GM19324 (cell line): ENCODE measurements around the gene ITPKC.
A peak's percentile ranks its signal among the peaks of the same experiment; 100 is the strongest.

Source experiments
- ATAC-seq: cut with Tn5 transposase; IDR thresholded peaks from one replicate; pipeline ENCODE4 v1.9.1; 2021; ENCODE audit warnings: mild to moderate bottlenecking, moderate library complexity; ENCODE audit not compliant: unreplicated experiment, low FRiP score

Gene ITPKC

DNA sequence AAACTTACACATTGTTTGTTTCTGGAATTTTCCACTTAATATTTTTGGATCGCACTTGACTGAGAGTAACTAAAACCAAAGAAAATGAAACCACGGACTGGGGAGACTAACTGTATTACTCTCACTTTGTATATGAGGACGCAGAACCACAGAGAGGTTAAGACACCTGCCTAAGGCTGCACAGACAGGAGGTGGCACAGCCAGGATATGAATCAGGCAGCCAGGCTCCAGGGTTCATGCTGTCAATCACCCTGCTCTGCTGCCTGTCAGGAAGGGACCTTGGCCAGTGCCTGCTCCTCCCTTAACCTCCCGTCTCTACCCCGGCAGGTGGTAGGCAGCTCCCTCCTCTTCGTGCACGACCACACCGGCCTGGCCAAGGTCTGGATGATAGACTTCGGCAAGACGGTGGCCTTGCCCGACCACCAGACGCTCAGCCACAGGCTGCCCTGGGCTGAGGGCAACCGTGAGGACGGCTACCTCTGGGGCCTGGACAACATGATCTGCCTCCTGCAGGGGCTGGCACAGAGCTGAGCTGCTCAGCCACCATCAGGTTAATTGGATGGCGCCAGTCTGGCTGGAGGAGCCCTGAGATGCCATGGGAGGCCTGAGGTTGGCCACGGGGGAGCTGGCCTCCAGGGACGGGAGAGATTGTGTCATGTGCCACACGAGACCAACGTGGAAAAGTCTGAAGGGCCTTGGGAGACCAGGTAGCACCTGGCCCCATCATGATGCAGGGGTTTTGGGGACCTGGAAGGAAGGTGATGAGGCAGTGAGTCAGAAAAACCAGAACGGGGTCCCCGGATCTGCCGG lies 22.3 kb downstream of the ITPKC start:
- ATAC-seq, result no peak

DNA sequence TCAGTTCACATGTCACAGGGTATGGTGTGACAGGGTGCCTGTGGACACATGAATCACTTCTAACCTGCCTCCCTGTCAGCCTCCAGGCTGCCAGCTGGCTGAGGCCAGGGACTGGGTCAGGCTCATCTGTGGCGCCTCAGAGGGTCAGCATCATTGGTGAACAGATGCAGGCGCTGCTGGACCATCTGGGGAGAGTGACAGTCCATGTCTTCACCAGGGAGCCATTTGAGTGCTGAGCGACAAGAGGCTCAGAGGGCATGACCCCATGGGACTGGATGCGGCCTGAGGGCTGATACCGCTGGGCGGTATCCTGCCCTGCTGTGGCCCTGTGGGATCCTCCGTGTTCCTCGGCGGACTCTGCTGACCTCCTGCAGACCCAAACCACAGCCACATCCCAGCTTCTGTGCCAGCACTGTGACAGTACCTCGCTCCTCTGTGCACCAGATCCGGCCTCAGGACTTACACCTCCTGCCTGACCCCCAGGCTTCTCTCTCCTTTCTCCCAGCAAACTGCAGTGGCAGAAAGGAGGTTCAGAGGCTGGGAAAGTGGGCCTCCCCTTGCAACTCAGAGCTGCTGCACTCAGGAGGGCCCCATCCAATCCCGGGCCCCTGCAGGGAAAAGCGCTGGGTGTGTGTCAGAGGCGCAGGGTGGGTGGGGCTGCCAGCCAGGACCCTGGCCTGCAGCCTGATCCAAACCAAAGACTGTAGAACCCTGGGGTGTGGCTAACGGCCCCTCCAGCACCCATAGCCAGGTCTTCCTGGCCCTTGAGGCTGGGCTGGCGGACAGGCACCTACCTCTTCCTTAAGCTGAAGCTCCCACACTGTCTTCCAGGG lies 23.2 kb downstream of the ITPKC start:
- ATAC-seq, result no peak

DNA sequence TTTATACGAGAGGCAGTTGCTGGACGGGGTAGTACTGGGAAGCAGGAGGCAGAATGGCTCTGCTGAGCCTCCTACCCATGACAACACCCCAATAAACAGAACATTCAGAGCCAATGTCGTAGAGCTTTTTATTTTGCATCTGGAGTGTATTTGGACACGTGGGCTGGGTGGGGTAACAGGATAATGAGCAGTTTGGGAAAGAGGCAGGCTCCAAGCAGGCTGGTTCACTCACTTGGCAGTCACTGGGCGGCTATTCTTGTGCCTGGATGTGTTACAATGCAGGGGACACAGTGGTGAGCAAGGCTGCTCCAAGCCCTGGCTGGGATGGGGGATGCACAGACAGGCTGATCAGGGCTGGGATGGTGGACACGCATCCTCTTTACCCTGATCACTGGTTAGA lies 23.8 kb downstream of the ITPKC start:
- ATAC-seq, result no peak

DNA sequence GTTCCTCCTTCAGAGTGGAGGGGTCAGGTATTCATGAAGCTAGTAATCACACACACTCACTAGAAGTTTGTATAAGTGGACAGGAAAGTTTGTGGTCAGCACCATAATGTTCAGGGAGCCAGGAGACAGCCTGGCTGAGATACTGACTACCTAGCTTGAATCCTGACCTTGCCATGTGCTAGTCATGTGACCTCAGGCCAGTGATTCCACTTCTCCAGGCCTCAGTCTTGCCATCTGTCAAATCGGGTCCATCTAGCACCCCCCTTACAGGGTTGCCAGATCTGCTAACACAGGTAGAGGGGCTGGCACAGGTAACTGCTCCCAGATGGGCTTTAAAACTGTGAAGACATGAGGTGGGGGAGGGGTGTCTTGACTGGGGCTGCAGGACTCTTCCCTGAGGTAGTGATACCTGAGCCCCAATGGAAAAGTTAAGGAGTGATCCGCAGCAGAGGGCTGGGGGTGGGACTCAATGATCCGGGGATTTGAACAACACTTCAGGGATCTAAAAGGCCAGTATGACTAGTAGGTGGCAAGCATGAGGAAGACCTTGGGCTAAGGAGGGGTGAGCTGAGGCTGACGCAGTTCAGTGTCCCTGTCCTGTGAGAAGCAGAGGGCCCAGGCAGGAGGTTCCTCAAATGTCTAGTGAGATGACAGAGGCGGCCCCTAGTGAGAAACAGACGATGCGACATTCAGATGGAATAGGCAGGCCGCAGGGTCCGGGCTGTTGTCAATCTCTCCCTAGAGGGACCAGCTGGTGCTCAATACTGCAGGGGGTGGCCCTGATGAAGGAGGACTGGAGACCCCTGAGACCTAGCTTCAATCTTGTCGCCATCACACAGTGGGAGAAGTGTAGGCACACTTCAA lies 24.8 kb downstream of the ITPKC start:
- ATAC-seq, result no peak

DNA sequence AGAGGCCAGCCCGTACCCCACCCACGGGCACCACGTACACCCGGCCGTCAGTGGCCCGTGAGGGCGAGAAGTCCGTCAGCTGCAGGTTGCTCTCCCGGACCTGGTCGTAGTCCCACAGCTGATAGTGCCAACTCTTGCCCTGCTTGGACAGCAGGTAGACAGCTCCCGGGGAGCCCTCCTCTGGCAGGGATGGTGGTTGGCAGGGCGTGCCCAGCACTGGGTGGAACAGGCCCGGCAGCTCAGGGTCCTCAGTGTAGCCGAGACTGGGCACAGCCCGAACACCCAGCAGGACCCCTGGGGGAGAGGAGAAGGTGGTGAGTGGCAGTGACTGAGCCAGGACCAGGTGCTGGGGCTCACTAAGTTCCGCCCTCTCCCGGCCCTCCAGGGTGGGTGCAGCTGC lies 25.6 kb downstream of the ITPKC start:
- no peak for ATAC-seq

DNA sequence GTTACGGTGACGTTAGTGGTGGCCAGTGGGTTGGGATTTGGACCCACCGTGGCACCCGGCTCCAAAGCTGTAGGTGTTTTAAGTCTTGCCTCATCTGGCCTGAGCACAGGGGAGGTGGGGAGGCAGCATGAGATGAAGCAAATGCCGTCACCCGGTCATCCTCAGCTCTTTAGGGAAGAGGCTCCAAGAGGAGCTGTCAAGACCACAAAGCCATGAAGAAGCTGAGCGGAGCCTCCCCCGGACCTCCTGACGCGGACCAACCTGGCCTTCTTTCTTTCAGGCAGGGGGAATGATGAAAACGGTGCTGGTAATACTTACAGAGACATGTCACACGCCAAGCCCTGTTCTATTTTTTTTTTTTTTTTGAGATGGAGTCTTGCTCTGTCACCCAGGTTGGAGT lies 26.0 kb downstream of the ITPKC start:
- no peak for ATAC-seq

DNA sequence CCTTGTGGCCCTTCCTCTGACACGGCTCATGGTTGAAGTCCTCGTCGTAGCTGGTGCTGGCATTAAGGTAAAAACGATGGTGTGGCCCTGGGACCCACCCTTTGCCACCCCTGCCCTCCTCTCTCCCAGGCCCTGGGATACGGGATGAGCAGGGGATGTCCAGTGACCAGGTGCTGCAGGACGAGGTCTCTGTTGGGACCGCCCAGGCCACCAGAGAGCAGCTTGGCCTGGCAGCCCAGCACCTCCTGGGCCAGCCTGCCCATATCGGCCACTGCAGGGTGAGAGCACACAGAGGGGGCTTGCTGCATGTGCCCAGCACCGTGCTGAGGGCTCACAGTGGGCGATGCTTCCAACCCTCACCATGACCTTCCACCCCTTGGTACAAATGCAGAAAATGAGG lies 27.0 kb downstream of the ITPKC start:
- ATAC-seq, result no peak

DNA sequence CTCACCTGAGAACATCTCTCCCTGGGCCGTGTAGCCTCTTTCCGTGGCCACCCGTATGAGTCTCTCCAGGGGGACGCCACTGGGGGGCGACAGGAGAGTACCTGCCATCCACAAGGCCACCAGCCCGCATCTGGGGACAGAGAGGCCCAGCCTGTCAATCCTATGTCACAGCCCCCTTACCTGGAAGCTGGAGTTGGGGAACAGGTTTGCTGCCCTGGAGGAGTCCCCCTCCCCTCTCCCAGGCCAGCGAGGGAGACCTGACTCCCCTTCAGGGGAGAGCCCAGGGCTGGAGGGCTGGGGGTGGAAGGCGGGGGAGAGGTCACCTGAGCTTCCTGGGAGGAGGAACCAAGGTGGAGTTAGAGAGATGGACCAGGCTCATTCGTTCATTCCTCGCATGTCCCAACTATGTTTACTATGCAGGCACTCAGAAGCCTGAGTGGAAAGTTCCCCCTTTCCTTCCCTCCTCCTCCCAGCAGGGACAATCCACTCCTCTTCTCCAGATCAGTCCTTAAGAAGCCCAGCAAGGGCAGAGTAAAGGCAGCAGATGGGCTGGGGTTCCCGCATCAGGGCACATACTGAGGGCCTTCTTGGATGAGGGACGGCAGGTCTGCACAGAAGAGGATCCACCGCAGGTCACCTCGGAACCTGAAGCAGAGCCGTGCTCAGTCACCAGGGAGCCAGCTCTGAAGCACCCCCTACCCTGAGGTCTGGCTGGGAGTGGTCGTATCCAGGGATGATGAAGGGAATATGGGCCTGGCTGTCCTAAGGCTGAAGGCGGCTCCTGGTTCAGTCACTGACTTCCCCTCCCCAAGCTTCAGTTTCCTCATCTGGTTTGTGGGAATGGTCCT lies 27.9 kb downstream of the ITPKC start:
- ATAC-seq, result no peak

DNA sequence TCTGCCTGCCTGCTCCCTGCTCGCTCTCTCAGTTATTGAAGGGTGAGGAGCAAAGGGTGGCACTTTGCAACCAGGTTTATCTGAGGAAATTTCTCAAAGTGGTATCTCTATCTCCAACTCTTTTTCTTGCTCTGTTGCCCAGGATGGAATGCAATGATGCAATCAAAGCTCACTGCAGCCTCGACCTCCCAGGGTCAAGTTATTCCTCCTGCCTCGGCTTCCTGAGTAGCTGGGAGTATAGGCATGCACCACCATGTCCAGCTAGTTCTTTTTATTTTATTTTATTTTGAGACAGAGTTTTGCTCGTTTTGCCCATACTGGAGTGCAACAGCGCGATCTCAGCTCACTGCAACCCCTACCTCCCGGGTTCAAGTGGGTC lies 28.5 kb downstream of the ITPKC start:
- ATAC-seq, result no peak

DNA sequence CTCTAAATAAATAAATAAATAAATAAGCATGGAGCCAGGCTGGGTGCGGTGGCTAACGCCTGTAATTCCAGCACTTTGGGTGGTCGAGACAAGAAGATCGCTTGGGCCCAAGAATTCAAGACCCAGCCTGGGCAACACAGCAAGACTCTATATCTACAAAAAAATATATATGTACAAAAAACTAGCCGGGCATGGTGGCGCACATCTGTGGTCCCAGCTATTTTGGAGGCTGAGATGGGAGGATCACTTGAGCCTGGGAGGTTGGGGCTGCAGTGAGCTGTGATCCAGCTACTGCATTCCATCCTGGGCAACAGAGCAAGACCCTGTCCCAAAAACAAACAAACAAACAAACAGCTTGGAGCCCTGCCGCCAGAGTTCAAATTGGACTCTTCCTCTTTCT lies 30.6 kb downstream of the ITPKC start:
- ATAC-seq, result no peak

DNA sequence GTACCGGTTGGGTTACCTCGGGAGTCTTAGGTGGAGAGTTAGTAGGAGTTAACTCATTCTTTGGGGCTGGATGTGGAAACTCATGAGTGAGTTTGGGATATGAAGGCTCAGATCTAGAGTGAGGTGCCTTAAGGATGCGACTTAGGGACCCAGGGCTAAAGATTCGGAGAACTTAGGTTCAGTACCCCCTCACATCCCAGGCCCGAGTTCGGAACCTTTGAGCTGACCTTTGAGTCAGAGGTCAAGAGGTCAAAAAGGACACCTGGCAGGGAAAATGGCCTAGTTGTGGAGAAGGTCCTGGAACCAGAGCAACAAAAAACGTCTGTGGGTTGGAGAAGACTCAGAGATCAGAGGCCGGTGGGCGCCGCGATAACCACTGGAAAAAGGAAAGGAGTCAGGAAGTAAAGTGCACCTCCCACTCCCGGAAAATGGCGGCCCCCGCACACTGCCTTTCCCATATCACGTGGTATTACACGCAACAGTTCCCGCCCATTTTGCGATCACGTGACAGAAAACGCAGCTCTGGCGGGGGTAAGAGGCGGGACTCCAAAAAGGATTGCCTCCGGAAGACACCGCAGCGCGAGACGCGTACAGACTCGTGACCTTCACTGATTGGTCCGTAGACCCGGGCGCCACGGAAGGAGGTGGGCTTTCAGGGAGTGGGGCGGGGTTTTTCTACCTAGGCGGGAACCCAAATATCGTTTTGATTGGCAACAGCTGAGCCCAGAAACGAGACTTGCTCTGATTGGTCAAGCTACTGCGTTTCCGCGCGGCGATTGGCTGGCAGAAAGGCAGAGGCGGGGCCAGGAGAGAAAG lies 33.4 kb downstream of the ITPKC start, which contains the start of gene ACTMAP:
ACTMAP (minus strand) TSS at position 420 of the 816 bp plus-strand sequence. CDS start 674 bp downstream, outside the sequence.
- peak; percentile 86 for ATAC-seq

DNA sequence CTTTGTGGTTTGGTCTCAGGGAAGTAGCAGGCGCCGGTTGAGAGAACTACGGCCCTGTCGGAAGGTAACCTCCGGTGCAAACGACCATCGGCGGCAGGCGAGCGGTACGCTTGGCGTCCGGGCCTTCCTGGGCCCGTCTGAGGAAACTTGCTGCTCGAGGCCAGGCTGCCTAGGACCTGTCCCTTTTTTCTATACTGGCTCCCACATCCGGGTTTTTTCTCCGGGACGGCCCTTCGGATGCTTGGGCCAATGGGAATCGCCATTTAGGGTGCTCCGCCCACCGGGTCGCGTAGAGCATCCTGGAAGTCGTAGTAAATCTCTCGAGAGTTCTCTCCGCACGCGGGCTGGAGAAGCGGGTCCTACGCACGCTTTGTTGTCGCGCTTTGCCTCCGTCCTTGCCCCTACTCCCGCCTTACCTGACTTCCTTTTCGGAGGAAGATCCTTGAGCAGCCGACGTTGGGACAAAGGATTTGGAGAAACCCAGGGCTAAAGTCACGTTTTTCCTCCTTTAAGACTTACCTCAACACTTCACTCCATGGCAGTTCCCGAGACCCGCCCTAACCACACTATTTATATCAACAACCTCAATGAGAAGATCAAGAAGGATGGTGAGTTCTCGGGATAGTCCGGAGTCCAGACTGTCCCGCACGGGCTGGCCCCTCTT lies 34.1 kb downstream of the ITPKC start, which contains the start of gene SNRPA:
SNRPA (plus strand) TSS at position 330 of the 664 bp plus-strand sequence; CDS start at position 536, 206 bp downstream.
- ATAC-seq, result peak; percentile 76

DNA sequence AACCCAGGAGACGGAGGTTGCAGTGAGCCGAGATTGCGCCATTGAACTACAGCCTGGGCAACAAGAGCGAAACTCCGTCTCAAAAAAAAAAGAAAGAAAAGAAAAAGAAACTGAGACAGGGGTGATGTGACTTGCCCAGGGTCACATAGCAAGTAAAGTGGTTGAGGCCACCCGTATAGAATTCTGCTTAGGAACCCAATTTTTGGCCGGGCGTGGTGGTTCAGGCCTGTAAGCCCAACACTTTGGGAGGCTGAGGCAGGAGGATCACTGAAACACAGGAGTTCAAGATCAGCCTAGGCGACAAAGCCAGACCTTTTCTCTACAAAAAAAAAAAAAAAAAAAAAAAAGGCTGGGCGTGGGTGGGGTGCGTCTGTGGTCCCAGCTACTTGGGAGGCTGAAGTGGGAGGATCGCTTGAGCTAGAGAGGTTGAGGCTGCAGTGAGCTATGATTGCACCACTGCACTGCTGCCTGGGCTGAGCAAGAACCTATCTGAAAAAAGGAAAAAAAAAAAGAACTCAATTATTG lies 35.4 kb downstream of the ITPKC start:
- ATAC-seq, result no peak

DNA sequence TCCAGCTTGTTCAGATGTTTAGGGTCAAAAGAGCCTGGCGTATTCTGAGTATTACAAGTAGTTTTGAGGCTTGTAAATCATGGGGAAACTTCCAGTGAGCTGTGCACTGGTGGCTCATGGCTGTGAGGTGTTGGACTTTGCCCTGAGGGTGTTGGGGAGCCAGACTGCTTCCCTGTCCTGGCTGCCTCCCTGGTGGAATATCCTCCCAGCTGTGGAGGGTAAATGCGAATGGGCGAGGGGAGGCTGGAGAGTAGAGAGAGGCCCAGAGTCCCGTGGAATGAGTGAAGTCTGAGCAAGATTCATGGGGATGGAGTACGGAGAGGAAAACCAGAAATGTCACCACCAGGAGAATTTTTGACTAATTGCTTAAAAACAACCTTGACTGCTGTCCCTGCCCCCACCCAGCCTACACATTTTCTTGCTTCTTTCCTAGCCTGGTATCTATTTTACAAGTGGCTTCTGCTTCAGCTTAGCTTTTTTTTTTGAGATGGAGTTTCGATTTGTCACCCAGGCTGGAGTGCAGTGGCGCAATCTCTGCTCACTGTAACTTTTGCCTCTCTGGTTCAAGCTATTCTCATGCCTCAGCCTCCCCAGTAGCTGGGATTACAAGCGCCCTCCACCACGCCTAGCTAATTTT lies 37.8 kb downstream of the ITPKC start:
- no peak for ATAC-seq

DNA sequence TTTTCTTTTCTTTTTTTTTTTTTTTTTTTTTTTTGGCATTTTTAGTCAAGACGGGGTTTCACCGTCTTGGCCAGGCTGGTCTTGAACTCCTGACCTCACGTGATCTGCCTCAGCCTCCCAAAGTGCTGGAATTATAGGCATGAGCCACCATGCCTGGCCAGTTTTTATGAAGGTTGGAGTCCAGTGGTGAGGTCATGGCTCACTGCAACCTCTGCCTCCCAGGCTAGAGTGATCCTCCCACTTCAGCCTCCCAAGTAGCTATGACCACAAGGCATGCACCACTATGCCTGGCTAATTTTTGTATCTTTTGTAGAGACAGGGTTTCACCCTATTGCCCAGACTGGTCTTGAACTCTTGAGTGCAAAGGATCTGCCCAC lies 38.3 kb downstream of the ITPKC start:
- ATAC-seq, result no peak

DNA sequence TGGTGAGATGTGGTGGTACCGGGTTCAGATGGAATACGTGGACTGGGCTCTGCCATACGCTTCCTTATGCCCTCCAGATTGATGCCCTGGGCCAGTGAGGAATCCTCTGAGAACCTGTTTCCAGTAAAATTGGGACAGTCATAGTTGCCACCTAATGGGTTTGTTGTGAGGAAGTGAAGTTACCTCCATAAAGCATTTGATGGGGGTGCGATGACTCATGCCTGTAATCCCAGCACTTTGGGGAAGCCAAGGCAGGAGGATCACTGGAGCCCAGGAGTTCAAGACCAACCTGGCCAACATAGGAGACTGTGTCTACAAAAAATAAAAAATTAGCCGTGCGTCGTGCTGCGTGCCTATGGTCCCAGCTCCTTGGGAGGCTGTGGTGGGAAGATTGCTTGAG lies 38.9 kb downstream of the ITPKC start:
- no peak for ATAC-seq

DNA sequence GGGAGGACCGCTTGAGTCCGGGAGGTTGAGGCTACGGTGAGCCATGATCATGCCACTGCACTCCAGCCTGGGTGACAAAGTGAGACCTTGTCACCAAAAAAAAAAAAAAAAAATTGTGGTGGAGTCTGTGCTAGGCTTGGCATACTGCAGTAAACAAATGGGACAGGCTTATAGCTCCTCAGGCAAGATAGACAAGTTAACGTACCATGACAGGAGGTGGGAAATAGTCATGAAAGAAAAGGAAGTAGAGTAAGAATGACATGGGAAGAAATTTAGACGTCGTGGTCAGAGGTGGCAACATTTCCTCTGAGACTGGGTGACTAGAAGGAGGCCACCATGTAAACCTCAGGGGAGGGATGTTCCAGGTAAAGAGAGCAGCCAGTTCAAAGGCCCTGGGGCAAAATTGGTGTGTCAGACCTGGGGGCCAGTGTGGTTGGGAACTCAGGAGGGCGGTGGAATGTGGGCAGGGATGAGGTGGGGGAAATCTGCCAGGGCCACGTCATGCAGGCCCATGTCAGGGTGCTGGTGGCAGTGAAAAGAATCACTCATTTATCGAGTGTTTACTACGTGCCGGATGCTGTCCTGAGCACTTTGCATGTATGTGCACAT lies 39.7 kb downstream of the ITPKC start:
- no peak for ATAC-seq
